ENCODE measurements around the gene IFIT5.

DNA sequence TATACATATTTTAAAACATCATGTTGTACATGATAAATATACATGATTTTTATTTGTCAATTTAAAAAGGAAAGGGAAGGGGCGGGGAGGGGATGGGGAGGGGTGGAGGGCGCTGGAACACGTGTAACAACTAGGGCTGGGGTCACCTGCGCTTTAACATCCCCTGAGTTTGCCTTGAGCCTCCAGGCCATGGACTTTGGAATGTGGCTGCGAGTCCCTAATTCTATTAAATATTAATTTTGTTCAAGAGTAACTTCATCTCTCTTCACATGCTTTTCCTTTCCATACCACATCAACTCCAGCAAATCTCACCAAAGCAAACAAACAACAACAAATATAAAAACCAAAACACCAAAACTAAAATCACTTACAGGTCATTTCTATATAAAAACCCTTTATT is 10.6 kb downstream of the IFIT5 start:
- TF ChIP-seq CTCF (IDR thresholded peaks at IDR 0.05), result no peak
- no peak for TF ChIP-seq POLR2A (IDR thresholded peaks at IDR 0.05)

All from esophagus squamous epithelium (tissue), 4 donors.